Large intestine (tissue), 3 donors: Measurements from ENCODE around the gene NFILZ. TPM values are rescaled to one million over a fixed set of nuclear protein-coding genes. Genes with fewer than 3 reads are reported as not detected.

Source experiments
- DNase-seq, 2 donors: peaks; one replicate each; pipeline versions ENCODE4 v3.0.0 to v3.0.0-alpha.2; 2013
- H3K27ac ChIP-seq: one replicate; pipeline ENCODE4 v1.5.1; 2013; ENCODE audit warnings: low read length
- H3K27me3 ChIP-seq: 2 replicates; pipeline ENCODE4 v1.6.1; 2013; ENCODE audit warnings: low read length; ENCODE audit not compliant: control insufficient read depth, insufficient read depth
- H3K36me3 ChIP-seq: 2 replicates; pipeline ENCODE4 v1.6.1; 2013; ENCODE audit warnings: low read length; ENCODE audit not compliant: control insufficient read depth, insufficient read depth
- H3K4me1 ChIP-seq: one replicate; pipeline ENCODE4 v1.6.1; 2013; ENCODE audit warnings: low read length; ENCODE audit not compliant: control insufficient read depth, insufficient read depth
- H3K4me3 ChIP-seq: one replicate; pipeline ENCODE4 v1.5.1; 2013; ENCODE audit warnings: low read length
- H3K9me3 ChIP-seq: one replicate; pipeline ENCODE4 v1.6.1; 2013; ENCODE audit warnings: mild to moderate bottlenecking, low read depth, low read length, moderate library complexity; ENCODE audit not compliant: control insufficient read depth
- WGBS: methylation state at CpG from one replicate; pipeline ENCODE4 v1.1.5; 2013; ENCODE audit warnings: low lambda C conversion rate; ENCODE audit not compliant: insufficient coverage; 5-methylcytosine and 5-hydroxymethylcytosine counted together
- polyA plus RNA-seq: library from polyadenylated mRNA; unstranded; fragments of 120-200 nt; gene quantifications from one replicate; pipeline ENCODE4 v1.2.1, GENCODE V29; 2013

NFILZ gene
- polyA plus RNA-seq, 1 donor = not detected

DNA sequence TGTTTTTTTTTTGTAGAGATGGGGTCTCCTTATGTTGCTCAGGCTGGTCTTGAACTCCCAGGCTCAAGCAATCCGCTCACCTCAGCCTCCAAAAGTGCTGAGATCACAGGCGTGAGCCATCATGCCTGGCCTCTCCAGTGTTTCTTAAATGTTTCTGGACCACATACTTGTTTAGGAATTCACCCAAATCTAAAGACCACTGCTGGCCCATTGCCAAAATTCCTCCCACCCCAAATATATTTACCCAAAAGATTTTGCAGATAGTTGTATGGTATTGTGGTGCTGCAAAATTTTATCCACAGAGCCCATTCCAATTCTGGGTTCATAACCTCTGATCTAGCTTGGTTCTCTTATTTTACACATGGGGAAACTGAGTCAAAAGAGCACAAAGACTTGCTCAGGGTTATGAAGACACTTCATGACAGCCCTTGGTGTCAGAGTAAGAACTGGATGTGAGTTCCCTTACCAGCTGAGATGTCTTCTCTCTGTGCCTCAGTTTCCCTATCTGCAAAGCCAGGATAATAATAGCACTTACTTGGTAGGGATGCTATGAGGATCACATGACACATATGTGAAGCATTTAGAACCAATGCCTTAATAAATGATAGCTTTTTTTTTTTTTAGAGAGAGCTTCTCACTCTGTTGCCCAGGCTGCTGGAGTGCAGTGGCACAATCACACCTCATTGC, 10.9 kb downstream of the NFILZ start:
- Histone ChIP-seq H3K36me3 (no peaks in the 10 kb centered on the region), H3K4me1 (peaks cover 9% of the 10 kb centered on the region), H3K27me3 (no peaks in the 10 kb centered on the region), H3K27ac (no peak overlapping the region), H3K9me3 (no peaks in the 10 kb centered on the region), H3K4me3 (no peak overlapping the region)
- no CpG with 5 or more reads among the region's 2 CpGs for WGBS
- no peak for DNase-seq

DNA sequence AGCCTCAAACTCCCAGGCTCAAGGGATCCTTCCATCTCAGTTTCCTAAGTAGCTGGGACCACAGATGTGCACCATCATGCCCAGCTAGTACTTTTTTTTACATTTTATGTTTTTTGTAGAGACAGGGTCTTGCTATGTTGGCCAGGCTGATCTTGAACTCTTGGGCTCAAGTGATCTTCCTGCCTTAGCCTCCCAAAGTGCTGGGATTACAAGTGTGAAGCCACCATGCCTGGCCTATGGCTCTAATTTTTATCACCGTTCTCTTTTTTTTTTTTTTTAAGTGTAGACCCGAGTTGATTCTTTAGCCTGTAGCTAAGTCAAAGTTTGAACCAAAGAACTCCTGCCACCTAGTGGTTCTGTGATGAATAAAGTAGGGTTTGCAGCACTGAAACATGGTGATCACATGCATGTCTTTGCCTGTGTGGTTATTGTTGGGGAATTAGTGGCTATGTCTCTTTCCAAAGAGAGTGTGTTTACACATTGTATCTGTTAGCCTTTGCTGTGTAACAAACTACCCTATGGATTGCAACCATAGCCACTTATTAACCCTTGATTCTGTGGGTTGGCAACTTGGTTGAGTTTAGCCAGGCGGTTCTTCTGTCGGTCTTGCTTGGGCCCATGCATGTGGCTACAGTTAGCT, 11.6 kb downstream of the NFILZ start:
- Histone ChIP-seq H3K9me3 (no peaks in the 10 kb centered on the region), H3K27me3 (no peaks in the 10 kb centered on the region), H3K27ac (no peak overlapping the region), H3K36me3 (no peaks in the 10 kb centered on the region), H3K4me3 (no peak overlapping the region), H3K4me1 (peaks cover 9% of the 10 kb centered on the region)
- peak in 1 of 2 donors; percentile 7 for DNase-seq
- WGBS = 18% methylated on average over 2 of the region's 4 CpGs

GRCh38 chr19:8642561-8642960, 12.1 kb downstream of the NFILZ start:
- H3K4me1 ChIP-seq = peaks cover 9% of the 10 kb centered on the region
- H3K27ac ChIP-seq = no peak overlapping the region
- no peaks in the 10 kb centered on the region for H3K27me3 ChIP-seq
- H3K9me3 ChIP-seq = no peaks in the 10 kb centered on the region
- no peak for DNase-seq
- H3K4me3 ChIP-seq = no peak overlapping the region
- WGBS = 40% methylated on average over 1 of the region's 5 CpGs
- no peaks in the 10 kb centered on the region for H3K36me3 ChIP-seq

- no peak for DNase-seq
- H3K27me3 ChIP-seq = no peaks in the 10 kb centered on the region
- no peak overlapping the region for H3K4me3 ChIP-seq
- 89% methylated on average over 1 of the region's 7 CpGs for WGBS
- H3K36me3 ChIP-seq = no peaks in the 10 kb centered on the region
- H3K9me3 ChIP-seq = no peaks in the 10 kb centered on the region
- no peak overlapping the region for H3K27ac ChIP-seq
- peaks cover 9% of the 10 kb centered on the region for H3K4me1 ChIP-seq
Measured at GRCh38 chr19:8643860-8644653, 13.6 kb downstream of the NFILZ start.

DNA sequence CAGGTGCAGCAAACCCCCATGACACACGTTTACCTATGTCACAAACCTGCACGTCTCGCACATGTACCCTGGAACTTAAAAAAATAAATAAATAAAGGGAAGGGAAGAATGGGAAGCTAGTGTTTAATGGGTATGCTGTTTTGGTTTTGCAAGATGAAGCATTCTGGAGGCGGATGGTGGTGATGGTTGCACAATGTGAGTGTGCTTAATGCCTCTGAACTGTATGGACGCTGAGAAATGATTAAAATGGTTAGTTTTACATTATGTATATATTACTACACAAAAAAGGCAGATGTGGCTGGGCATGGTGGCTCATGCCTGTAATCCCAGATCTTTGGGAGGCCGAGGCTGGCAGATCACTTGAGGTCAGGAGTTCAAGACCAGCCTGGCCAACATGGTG, 17.8 kb downstream of the NFILZ start:
- no CpG with 5 or more reads among the region's 6 CpGs for WGBS
- H3K4me3 ChIP-seq = no peak overlapping the region
- no peaks in the 10 kb centered on the region for H3K4me1 ChIP-seq
- no peak for DNase-seq
- no peaks in the 10 kb centered on the region for H3K27me3 ChIP-seq
- H3K27ac ChIP-seq = no peak overlapping the region
- no peaks in the 10 kb centered on the region for H3K9me3 ChIP-seq
- no peaks in the 10 kb centered on the region for H3K36me3 ChIP-seq

GRCh38 chr19:8654591-8655339, 24.3 kb downstream of the NFILZ start:
- Histone ChIP-seq H3K36me3 (no peaks in the 10 kb centered on the region), H3K4me3 (no peak overlapping the region), H3K9me3 (no peaks in the 10 kb centered on the region), H3K27me3 (no peaks in the 10 kb centered on the region), H3K4me1 (no peaks in the 10 kb centered on the region), H3K27ac (no peak overlapping the region)
- WGBS = no CpG with 5 or more reads among the region's 15 CpGs
- DNase-seq = peak; percentile 12 to 32

DNA sequence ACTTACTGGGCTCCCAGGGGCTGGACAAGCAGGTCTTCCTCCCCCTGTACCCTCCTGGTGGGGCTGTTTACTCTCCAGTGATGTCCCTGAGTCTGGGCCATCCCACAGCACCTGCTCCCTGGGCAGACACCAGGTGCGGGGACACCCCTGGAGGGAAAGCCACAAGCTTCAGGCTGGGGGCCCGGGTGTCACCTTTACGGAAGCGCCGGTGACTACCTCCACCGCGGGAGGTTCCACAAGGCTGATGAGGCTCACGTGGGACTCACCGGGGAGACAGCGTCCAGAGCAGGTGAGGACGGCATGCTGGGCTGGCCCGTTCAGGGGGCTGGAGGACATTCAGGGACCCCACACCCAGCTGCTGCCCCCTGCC, 24.9 kb downstream of the NFILZ start:
- H3K36me3 ChIP-seq = no peaks in the 10 kb centered on the region
- no peak for DNase-seq
- no peaks in the 10 kb centered on the region for H3K9me3 ChIP-seq
- no peaks in the 10 kb centered on the region for H3K4me1 ChIP-seq
- H3K27ac ChIP-seq = no peak overlapping the region
- WGBS = 60% methylated on average over 1 of the region's 12 CpGs
- no peaks in the 10 kb centered on the region for H3K27me3 ChIP-seq
- H3K4me3 ChIP-seq = no peak overlapping the region

GRCh38 chr19:8657869-8658268, 27.4 kb downstream of the NFILZ start:
- Histone ChIP-seq H3K27me3 (no peaks in the 10 kb centered on the region), H3K27ac (no peak overlapping the region), H3K9me3 (no peaks in the 10 kb centered on the region), H3K4me3 (no peak overlapping the region), H3K4me1 (no peaks in the 10 kb centered on the region), H3K36me3 (no peaks in the 10 kb centered on the region)
- WGBS = no CpG with 5 or more reads among the region's 5 CpGs
- DNase-seq = no peak

DNA sequence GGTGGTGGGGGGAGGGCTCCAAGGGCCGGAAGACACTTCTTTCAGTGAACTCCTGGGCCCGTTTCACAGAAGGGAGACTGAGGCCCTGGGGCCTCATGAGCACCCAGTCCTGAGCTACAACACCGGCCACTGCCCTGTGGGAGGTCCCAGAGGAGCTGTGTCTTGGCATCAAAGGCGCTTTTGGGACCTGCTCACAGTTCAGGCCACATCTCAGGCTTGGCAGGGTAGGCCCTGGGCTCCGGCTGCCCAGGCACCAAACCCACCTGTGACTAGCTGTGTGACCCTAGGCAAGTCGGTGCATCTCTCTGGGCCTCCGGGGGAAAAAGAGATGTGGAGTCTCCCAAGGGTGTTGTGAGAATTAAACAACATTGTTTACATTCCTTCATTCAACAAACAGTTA, 29.5 kb downstream of the NFILZ start:
- Histone ChIP-seq H3K36me3 (no peaks in the 10 kb centered on the region), H3K27ac (no peak overlapping the region), H3K4me1 (no peaks in the 10 kb centered on the region), H3K27me3 (no peaks in the 10 kb centered on the region), H3K4me3 (no peak overlapping the region), H3K9me3 (no peaks in the 10 kb centered on the region)
- no peak for DNase-seq
- no CpG with 5 or more reads among the region's 7 CpGs for WGBS

GRCh38 chr19:8662263-8662662, 31.8 kb downstream of the NFILZ start:
- Histone ChIP-seq H3K4me1 (no peaks in the 10 kb centered on the region), H3K36me3 (no peaks in the 10 kb centered on the region), H3K9me3 (no peaks in the 10 kb centered on the region), H3K4me3 (no peak overlapping the region), H3K27me3 (no peaks in the 10 kb centered on the region), H3K27ac (no peak overlapping the region)
- no peak for DNase-seq
- 100% methylated on average over 1 of the region's 4 CpGs for WGBS
